Measurements from ENCODE around the gene KCNT1.
"Not testable (repeated sequence)": the region's sequence is repeated elsewhere in the genome, so short reads cannot be mapped to it uniquely, and the experiment has no call there.

The KCNT1 gene

DNA sequence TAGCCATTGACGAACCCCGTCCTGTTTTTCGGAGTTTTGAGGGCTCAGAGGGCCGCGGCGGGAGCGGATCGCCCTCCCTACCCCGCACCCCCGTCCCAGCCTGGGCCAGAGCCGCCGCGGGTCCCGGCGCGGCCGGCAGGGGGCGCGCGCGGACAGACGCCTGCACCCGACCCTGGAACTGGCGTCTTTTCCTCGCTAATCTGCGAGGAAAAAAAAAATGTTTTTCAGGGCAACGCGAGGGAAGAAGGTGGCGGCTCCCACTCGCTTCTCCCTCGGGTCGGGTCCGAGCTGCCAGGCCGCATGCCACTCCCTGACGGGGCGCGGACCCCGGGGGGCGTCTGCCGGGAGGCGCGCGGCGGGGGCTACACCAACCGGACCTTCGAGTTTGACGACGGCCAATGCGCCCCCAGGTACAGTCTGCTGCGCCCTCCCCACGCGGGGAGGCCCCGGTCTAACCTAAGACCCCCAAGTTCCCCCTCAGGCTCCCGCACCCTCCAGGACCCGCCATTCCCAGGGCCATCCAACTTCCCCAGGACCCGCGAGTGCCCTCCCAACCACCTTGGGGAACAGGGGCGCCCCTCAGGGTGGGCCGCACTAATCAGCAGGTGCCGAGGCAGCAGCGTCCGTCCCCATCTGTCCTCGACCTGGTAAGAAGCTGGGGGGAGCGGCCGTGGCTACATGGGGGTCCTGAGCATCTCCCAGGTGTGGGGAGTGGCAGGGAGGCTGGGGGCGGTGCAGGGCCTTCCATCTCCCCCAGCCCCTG, at the start of gene KCNT1:
KCNT1 (plus strand) TSS at position 227 of the 763 bp plus-strand sequence; CDS start at position 301, 74 bp downstream.
- DNase-seq (ENCODE audit: low read depth): no peak

DNA sequence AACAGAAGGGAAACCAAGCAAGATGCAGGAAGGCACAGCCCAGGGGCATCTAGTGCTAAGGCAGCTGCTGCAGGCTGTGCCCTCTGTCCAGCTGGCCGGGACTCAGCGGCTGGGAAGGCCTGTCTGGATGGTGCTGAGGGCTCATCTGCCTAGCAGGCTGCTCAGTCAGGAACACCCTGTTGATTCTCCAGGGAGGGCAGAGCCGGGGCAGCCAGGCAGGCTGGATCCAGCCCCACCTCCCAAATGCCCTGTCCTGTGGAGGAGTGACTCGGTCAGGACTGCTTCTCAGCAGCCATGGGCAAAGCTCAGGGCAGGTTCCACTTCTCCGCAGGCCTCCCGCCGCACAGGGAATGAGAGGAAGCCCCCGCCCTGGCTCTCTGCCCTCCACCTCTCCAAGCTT, 46.7 kb upstream of the KCNT1 start:
- DNase-seq (ENCODE audit: low read depth): no peak

GRCh38 chr9:135657416-135657815, 44.6 kb upstream of the KCNT1 start:
- DNase-seq (ENCODE audit: low read depth): no peak

GRCh38 chr9:135659252-135659651, 42.7 kb upstream of the KCNT1 start:
- DNase-seq (ENCODE audit: low read depth): no peak

- DNase-seq (ENCODE audit: low read depth): no peak
Observed at GRCh38 chr9:135660407-135660806, 41.6 kb upstream of the KCNT1 start.

DNA sequence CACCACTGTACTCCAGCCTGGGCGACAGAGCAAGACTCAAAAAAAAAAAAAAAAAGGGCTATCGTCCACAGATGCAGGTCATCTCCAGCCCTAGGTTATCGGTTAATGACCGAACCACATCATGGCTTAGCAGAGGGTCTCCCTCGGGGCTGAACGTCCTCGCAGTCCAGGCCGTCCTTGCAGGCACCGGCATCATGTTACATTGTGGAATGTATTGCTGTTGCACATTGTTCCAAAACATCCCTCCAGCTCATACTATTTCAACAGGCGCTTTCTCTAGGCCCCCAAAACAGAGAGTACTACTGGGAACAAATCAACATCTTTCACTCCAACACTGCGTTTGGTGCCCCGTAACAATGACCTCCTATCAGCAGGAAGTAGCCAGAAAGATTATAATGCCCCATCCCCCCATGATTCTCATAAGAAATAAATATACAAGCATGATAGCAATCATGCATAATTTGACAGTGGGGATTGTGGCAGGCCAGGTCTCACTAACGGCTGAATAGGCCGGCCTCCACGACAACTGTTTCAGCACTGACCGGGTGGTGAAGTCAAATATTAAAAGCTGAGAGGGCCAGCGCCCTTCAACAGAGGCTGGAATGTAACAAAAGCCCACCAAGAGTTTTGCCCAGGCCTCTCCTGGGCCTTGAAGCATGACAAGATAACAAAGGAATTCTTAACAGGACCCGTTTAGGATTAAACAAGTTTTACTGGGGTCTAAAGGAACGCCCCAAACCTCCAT, 40.0 kb upstream of the KCNT1 start:
- DNase-seq (ENCODE audit: low read depth): no peak

DNA sequence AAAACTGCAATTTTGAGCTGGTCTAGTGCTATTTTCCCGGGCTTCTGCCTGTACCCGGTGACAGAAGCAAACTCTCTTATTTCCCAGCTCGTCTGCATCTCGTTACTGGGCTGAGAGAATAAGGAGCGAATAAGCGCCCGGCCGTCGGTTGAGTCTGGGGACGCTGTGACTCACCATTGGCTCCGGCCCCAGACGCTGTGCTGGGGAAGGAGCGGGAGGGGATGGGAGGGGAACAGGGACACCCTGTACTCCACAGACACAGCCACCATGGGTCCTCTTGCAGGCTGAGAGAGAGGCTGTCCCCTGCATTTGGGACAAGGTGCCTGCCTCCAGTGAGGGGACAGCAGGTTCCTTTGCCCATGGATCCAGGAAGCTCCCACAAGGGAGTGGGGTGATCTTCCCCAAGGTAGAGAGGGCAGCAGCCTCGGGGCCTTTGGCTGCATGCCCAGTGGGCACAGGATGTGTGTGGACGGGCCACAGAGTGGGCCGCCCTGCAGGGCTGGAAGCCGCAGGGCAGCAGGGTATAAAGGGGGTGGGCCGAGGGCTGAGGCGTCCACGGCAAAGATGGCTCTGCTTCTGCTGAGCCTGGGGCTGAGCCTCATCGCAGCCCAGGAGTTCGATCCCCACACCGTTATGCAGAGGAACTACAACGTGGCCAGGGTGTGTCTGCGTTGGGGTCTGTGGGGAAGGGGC, 39.1 kb upstream of the KCNT1 start, which contains the start of gene LCN9:
LCN9 (plus strand) TSS at position 552 of the 693 bp plus-strand sequence; CDS start at position 565, 13 bp downstream.
- DNase-seq (ENCODE audit: low read depth): no peak

DNA sequence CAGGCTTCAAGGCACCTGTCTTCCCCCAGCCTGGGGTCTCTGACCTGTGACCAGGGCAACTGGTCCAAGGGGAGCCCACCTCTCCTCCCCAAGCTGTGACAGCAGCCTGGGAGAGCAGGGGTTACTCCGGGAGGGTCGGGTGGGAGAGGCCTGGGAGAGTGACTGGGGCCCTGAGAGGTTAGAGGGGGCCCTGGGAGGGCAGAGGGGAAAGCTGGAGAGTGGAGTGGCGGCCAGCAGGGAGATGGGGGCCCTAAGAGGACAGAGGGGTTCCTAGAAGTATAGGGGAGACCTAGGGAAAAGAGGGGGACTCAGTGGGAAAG, 38.6 kb upstream of the KCNT1 start:
- no peak for DNase-seq (ENCODE audit: low read depth)

- no peak for DNase-seq (ENCODE audit: low read depth)
Observed at GRCh38 chr9:135663857-135664256, 38.1 kb upstream of the KCNT1 start.

DNA sequence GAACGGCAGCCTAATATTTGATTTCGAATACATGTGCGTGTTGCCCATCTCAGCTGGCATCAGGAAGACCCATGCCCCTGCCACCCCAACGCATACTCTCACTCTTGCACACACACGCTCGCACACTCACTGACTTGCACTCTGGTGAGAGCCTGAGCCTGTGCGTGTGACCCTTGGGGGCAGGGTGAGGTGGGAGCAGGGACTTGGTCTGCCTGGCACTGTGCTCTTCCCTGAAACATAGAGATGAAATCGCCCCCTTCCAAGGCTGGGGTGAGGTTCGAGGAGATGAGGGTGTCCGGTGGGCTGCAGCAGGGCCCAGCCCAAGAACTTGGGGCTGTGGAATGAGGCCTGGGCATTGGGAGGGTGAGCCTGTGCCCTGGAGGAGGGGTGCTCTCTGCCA, 37.7 kb upstream of the KCNT1 start:
- no peak for DNase-seq (ENCODE audit: low read depth)

DNA sequence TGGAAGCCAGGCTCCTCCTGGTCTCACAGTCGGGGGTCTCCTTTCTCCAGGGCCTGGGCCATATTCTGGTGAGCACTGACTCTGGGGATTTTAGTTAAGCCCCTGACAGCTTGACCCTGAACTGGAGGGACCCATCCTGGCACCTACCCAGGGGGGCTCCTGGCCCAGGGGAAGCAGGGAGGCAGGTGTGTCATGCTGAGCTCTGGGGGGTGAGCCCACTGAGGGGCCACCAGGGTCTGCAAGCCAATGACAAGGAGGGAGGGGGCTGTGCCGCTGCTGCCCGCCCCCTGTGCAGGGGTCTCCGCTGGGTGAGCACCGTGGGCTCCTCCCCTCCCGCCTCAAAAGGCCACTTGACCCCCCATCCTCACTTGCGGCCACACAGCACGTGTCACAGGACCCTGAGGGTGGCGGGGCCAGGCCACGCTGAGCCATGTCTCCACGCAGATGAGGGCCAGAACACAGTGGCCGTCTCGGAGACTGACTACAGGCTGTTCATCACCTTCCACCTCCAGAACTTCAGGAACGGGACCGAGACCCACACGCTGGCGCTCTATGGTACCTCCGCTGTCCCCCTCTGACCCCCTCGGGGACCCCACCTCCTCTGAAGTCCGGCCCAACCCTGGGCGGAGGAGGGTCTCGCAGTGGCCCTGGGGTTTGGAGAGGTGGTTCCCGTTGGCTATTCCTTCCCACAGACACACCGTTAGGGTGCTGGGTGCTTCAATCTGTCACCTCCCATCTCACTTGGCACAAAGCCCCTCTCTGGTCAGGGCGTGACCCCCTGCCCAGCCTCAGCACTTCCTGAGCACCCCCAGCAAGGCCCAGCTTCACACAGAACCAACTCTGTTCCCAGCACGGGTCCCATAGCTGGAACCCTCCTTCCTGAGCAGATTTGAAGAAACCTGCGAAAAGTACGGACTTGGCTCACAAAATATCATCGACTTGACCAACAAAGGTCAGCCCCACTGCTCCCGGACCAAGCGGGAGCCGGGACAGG, 36.9 kb upstream of the KCNT1 start:
- DNase-seq (ENCODE audit: low read depth): no peak

DNA sequence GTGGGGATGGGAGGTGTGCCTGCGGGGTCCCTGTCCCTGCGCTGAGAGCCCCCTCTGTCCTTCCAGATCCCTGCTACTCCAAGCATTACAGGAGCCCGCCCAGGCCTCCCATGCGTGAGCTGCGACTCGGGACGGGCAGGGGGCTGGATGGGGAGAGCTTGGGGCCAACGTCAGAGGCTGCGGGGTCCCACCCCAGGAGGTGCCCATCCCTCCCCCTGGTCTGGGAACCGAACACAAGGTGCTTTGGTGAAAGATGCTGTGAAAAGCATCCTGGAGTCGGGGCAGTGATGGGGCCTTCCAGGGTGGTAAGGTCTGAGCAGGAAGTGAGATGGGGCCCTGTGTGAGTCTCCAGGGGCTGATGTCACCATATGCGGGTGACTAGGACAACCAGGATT, 36.2 kb upstream of the KCNT1 start:
- DNase-seq (ENCODE audit: low read depth): no peak

- DNase-seq (ENCODE audit: low read depth): no peak
Observed at GRCh38 chr9:135666534-135667462, 35.2 kb upstream of the KCNT1 start.

DNA sequence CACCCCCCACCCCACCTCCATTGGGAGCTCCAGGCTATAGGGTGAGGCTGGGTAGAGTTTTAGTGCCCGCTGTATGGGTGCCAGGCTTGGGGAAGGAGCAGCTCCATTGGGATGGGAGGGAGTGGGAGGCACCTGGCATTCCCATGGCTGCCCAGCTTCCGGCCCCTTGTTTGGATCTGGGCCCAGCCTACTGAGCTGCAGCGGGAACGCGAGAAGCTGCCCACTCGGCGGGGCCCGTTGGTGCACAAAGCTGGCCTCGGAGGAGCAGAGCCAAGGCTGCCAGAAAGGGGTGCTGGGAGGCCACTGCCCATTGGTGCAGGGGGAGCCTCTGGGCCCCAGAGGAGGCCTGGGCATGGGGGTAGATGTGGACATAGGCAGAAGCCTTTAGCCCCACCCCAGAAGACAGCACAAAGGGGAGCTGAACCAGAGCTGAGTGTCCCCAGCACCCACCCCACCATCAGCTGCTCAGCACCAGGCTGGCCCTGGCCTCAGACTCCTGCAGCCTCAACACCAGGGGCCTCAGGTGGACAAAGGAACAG, 34.5 kb upstream of the KCNT1 start:
- DNase-seq (ENCODE audit: low read depth): no peak

- not testable (repeated sequence) for DNase-seq (ENCODE audit: low read depth)
Observed at GRCh38 chr9:135669018-135669417, 33.0 kb upstream of the KCNT1 start.

- no peak for DNase-seq (ENCODE audit: low read depth)
Observed at GRCh38 chr9:135669616-135670285, 32.2 kb upstream of the KCNT1 start.

- DNase-seq (ENCODE audit: low read depth): no peak
Observed at GRCh38 chr9:135670721-135671590, 31.0 kb upstream of the KCNT1 start.

DNA sequence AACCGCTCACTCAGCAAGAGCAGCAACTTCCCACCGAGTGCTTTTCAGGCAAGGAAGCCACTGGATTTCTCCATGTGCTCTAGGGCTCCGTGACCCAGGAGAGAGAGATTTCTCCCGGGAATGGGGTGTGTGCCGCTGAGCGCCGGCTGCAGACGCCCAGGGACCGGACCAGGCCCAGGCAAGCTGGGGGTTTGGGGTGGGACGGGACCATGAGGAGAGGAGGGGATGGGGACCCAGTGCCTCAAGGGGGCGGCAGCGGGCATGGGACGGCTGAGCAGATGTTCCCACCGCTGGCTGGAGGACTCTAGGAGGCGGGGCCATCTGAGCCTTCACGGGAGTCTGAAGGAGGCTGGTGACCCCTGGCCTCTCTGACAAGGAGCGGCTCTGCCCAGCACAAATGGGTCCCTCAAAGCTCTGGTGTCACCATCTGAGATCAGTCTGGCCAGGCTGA, 30.4 kb upstream of the KCNT1 start:
- DNase-seq (ENCODE audit: low read depth): no peak

GRCh38 chr9:135672786-135673185, 29.2 kb upstream of the KCNT1 start:
- not testable (repeated sequence) for DNase-seq (ENCODE audit: low read depth)
